Prostate gland (tissue), 2 donors: ENCODE results near the gene BMPER.

Source experiments
- POLR2A ChIP-seq: fragments of 450-650 bp; IDR thresholded peaks from one replicate; pipeline ENCODE4 v1.6.1; 2016; ENCODE audit warnings: antibody characterized with exemption, mild to moderate bottlenecking
- TF ChIP-seq, protein P1 (sequence below), 4 experiments: fragments of 200-600 bp in 2 of 4; fragments of 450-650 bp in 2 of 4; sonication (generic) in 2 of 4; IDR thresholded peaks; 1 replicate in 3 of 4; 2 replicates in 1 of 4; pipeline ENCODE4 v1.5.1; 2016 to 2019; ENCODE audit warnings: antibody characterized with exemption in 4 of 4, mild to moderate bottlenecking in 2 of 4, moderate library complexity in 2 of 4

GRCh38 chr7:34115503-34115902 lies 210.2 kb downstream of the BMPER start:
- TF ChIP-seq, protein P1, sequence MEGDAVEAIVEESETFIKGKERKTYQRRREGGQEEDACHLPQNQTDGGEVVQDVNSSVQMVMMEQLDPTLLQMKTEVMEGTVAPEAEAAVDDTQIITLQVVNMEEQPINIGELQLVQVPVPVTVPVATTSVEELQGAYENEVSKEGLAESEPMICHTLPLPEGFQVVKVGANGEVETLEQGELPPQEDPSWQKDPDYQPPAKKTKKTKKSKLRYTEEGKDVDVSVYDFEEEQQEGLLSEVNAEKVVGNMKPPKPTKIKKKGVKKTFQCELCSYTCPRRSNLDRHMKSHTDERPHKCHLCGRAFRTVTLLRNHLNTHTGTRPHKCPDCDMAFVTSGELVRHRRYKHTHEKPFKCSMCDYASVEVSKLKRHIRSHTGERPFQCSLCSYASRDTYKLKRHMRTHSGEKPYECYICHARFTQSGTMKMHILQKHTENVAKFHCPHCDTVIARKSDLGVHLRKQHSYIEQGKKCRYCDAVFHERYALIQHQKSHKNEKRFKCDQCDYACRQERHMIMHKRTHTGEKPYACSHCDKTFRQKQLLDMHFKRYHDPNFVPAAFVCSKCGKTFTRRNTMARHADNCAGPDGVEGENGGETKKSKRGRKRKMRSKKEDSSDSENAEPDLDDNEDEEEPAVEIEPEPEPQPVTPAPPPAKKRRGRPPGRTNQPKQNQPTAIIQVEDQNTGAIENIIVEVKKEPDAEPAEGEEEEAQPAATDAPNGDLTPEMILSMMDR (IDR thresholded peaks at IDR 0.05), result no peak
- TF ChIP-seq POLR2A, result no peak
